ENCODE measurements around the gene SMAD6.

DNA sequence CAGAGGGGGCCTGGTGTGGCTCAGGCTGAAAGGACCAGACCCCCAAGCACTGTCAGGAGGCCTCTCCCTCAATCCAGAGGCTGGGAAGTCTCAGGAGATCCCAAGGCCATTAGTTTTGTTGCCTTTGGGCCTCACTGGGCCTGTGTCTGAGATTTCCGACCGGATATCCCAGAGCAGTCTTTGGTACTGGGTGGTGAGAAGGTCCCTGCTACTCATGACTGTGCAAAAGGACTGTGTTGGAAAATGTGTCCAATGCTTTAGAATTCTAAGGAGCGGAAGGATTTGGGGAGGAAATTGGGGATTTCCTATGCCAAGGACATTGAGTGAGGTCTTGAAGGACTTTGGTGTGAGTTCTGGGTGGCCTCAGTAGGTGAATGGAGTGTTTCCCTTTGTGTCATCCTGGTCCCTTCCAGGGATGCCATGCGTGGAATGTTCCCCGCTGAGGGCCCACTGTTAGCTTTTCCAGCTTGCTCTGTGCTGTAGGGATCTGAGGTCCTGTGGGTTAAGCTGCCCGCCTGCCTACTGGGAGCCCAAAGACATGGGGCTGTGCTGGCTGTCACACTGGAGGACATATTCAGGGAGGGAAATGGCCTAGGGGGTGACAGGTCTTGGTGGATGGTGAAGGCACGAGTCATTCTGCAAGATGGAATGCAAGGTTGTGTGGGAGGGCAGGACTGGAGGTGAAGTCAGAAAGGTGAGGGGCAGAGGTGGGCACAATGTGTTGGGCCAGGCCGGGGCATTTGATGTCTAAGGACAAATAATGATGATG lies 16.4 kb downstream of the SMAD6 start:
- TF ChIP-seq POLR2A (IDR thresholded peaks at IDR 0.05): no peak
- TF ChIP-seq, protein P1, sequence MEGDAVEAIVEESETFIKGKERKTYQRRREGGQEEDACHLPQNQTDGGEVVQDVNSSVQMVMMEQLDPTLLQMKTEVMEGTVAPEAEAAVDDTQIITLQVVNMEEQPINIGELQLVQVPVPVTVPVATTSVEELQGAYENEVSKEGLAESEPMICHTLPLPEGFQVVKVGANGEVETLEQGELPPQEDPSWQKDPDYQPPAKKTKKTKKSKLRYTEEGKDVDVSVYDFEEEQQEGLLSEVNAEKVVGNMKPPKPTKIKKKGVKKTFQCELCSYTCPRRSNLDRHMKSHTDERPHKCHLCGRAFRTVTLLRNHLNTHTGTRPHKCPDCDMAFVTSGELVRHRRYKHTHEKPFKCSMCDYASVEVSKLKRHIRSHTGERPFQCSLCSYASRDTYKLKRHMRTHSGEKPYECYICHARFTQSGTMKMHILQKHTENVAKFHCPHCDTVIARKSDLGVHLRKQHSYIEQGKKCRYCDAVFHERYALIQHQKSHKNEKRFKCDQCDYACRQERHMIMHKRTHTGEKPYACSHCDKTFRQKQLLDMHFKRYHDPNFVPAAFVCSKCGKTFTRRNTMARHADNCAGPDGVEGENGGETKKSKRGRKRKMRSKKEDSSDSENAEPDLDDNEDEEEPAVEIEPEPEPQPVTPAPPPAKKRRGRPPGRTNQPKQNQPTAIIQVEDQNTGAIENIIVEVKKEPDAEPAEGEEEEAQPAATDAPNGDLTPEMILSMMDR (IDR thresholded peaks at IDR 0.05): no peak

Data from body of pancreas (tissue), 4 donors.